A673 (cell line): ENCODE measurements around the gene U2AF1L4. TPM values are rescaled to one million over a fixed set of nuclear protein-coding genes. Genes with fewer than 3 reads are reported as not detected.
A peak's percentile ranks its signal among the peaks of the same experiment; 100 is the strongest.

Experiments used
- BruUV-seq: library from RNA; stranded (reverse); fragments of 400-500 nt; replicated peaks from 2 replicates; lab custom pipeline; 2021; lab: Mats Ljungman, UMichigan
- CTCF ChIA-PET: fragments of 300-600 bp; sonication (Branson Sonifier 250); formaldehyde crosslinking; loops from one replicate; lab custom pipeline; 2022; ENCODE audit warnings: antibody characterized with exemption; lab: Charles Lee
- POLR2A ChIA-PET: fragments of 300-600 bp; sonication (Branson Sonifier 250); formaldehyde crosslinking; loops from one replicate; lab custom pipeline; 2022; ENCODE audit warnings: antibody characterized with exemption; ENCODE audit not compliant: low non-redundant PET; lab: Charles Lee
- DNase-seq: peaks from one replicate; pipeline ENCODE4 v3.0.0-alpha.2; 2015; ENCODE audit warnings: low spot score
- H3K27ac ChIP-seq: fragments of 200-600 bp; sonication (generic); 2 replicates; pipeline ENCODE4 v1.5.1; 2016; ENCODE audit warnings: mixed run types, low read depth, mild to moderate bottlenecking, mixed read lengths, antibody characterized with exemption, low read length; ENCODE audit not compliant: poor library complexity, severe bottlenecking
- H3K27me3 ChIP-seq: fragments of 200-600 bp; sonication (generic); replicated peaks from 2 replicates; pipeline ENCODE4 v1.6.1; 2017; ENCODE audit warnings: mixed run types, low read depth, mild to moderate bottlenecking, mixed read lengths, antibody characterized with exemption, low read length; ENCODE audit not compliant: insufficient read depth, poor library complexity
- H3K36me3 ChIP-seq: fragments of 200-600 bp; sonication (generic); 2 replicates; pipeline ENCODE4 v1.6.1; 2016; ENCODE audit warnings: mixed run types, mild to moderate bottlenecking, mixed read lengths, antibody characterized with exemption, low read length; ENCODE audit not compliant: insufficient read depth, poor library complexity, severe bottlenecking
- H3K4me1 ChIP-seq: fragments of 200-600 bp; sonication (generic); 2 replicates; pipeline ENCODE4 v1.6.1; 2017; ENCODE audit warnings: mixed run types, mild to moderate bottlenecking, mixed read lengths, antibody characterized with exemption, low read length; ENCODE audit not compliant: insufficient read depth, poor library complexity, severe bottlenecking
- H3K4me3 ChIP-seq: fragments of 200-600 bp; sonication (generic); 2 replicates; pipeline ENCODE4 v1.5.1; 2016; ENCODE audit warnings: low read depth, mixed run types, mild to moderate bottlenecking, mixed read lengths, low read length; ENCODE audit not compliant: poor library complexity, severe bottlenecking
- H3K9me3 ChIP-seq: fragments of 200-600 bp; sonication (generic); 2 replicates; pipeline ENCODE4 v1.6.1; 2016; ENCODE audit warnings: mixed run types, low read depth, mild to moderate bottlenecking, mixed read lengths, antibody characterized with exemption, low read length; ENCODE audit not compliant: poor library complexity, severe bottlenecking
- CTCF ChIP-seq: fragments of 300-800, 200-600 bp; sonication (generic); conservative IDR thresholded peaks from 2 replicates; pipeline ENCODE4 v1.5.1; 2017; ENCODE audit warnings: low read depth, mild to moderate bottlenecking, antibody characterized with exemption, low read length, moderate library complexity, mixed read lengths
- EZH2 ChIP-seq: fragments of 200-600 bp; sonication (generic); IDR thresholded peaks from 2 replicates; pipeline ENCODE4 v1.6.1; 2017; ENCODE audit warnings: borderline replicate concordance, low read depth, mild to moderate bottlenecking, mixed read lengths, antibody characterized with exemption, low read length; ENCODE audit not compliant: poor library complexity, severe bottlenecking
- intact Hi-C: fragments of 100-400 bp; cut with micrococcal nuclease; formaldehyde crosslinking; loops from one replicate; pipeline ENCODE4 v1.10.0; 2022; ENCODE audit not compliant: unreplicated experiment
- total RNA-seq: library from RNA; stranded (reverse); gene quantifications from 2 replicates; pipeline ENCODE4 v1.2.3, GENCODE V29; 2021

U2AF1L4 gene
- total RNA-seq, 1 experiment from 2014 or later = 21.0 TPM

DNA sequence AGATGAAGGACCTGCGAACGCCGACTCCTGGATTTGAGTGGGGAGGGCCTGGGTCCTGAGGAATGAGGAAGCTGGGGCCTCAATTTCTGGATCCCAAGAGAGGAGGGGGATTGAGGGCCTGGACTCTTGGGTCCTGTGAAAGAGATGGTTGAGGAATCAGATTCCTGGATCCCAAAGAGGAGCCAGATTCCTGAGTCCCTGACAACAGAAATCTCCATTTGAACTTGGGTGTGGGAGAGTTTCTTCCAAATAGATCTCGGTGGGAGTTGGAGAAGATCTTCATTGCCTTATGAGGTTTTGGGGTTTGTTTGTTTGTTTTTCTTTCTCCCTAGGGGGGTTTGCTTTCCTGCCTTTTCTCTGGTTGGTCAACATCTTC, 857 bp upstream of the U2AF1L4 start:
- Histone ChIP-seq H3K36me3 (no peaks in the 10 kb centered on the region), H3K27ac (peak overlapping the region; percentile 99), H3K27me3 (no peaks in the 10 kb centered on the region), H3K9me3 (no peaks in the 10 kb centered on the region), H3K4me3 (peak overlapping the region; percentile 72), H3K4me1 (peaks cover 3% of the 10 kb centered on the region)
- no peak for DNase-seq
- CTCF ChIA-PET = interaction anchor here (0.6 kb wide), 1 partner anchor 74 kb away, joined by 3 read pairs; no protein-coding TSS in a partner anchor
- BruUV-seq = no TSS peak
- TF ChIP-seq EZH2 (no peak), CTCF (no peak)
- POLR2A ChIA-PET = no interaction called here
- intact Hi-C loops = loop anchor here (10.0 kb wide), 1 partner anchor 189 kb away; the partner anchor contains the start of gene LRFN3

DNA sequence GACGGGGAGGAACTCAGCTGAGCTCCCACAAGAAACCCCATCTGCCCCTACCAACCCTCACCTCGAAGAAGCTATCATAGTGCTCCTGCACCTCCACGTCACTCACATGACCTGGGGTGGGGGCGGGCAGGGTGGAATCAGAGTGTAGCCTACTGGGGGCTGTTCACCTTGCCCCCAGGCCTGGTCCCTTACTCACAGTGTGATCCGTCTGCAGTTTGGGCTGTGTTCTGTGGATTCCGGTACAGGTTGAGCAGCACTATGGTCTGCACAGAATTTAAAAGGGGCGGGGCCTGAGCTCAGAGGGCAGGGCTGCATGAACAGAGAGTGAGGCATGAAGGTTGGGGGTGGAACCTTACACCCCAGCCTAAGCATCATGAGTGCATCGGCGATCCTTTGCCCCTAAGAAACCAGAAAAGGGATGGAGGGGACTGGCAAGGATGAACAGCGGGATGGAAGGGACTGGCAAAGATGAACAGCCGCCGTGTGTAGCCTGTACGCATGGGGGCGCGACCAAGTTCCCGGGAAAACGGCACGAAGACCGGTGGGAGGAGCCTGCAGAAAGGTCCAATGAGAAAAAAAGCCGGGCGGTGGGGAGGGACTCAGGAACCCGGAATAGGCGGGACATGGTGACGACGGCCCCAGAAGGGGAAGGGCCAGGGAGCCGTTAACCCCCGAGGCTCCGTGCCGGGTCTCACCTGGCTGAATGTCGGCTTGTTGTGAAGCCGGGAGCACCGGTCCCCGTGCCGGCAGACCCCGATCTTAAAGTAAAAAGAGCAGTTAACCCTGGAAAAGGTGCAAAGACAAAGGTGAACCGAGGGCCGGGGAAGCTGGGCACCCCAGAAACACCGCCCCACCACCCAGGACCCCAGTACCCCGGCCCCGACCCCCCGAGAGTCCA, 539 bp downstream of the U2AF1L4 start:
- ChIA-PET CTCF (no interaction called here), POLR2A (no interaction called here)
- peak; percentile 53 for TF ChIP-seq CTCF
- no peak for TF ChIP-seq EZH2
- DNase-seq = peak; percentile 98
- BruUV-seq = TSS peak; percentile 69
- Histone ChIP-seq H3K27me3 (no peaks in the 10 kb centered on the region), H3K4me3 (peak overlapping the region; percentile 72), H3K9me3 (no peaks in the 10 kb centered on the region), H3K36me3 (no peaks in the 10 kb centered on the region), H3K27ac (peak overlapping the region; percentile 99), H3K4me1 (peaks cover 3% of the 10 kb centered on the region)
- intact Hi-C loops = loop anchor here (10.0 kb wide), 1 partner anchor 190 kb away; the partner anchor contains the start of gene LRFN3

DNA sequence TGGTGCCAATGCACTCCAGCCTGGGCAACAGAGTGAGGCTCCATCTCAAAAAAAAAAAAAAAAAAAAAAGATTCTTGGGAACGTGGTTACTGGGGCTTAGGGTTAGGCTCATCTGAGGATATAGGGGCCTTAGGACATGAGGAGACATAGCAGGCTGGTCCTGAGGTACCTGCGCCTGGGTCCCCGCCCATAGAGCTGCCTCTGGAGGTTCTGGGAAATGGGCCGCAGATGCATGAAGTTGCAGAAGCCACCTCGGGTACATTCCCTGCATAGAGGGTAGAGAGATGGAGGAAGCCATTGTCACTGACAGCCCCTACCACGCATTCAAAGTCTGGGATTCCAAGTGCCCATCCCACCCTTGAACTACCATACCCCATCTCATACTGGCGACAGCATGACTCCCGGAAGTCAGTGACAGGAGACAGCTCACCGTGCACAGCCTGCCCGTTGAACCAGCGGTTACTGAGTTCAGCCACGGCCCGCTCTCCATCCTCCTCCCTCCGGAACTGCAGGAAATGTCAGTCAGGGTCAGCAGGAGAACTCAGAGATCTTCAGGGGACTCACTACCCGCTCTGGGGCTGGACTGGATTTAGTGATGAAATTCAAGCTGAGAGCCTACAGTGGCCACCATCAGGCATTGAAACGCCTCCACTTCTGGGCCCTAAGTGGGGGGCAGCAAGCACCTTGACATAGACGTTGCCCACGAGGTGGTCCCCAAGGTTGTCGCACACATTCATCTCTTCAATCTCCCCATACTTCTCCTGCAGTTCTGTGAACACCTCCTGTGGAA, 1.4 kb downstream of the U2AF1L4 start:
- H3K9me3 ChIP-seq = no peaks in the 10 kb centered on the region
- BruUV-seq = no TSS peak
- ChIA-PET POLR2A (no interaction called here), CTCF (no interaction called here)
- H3K4me1 ChIP-seq = peaks cover 3% of the 10 kb centered on the region
- intact Hi-C loops = loop anchor here (10.0 kb wide), 1 partner anchor 191 kb away; the partner anchor contains the start of gene LRFN3
- no peaks in the 10 kb centered on the region for H3K27me3 ChIP-seq
- no peak for TF ChIP-seq EZH2
- no peak for TF ChIP-seq CTCF
- no peak overlapping the region for H3K4me3 ChIP-seq
- H3K36me3 ChIP-seq = peaks cover 3% of the 10 kb centered on the region
- DNase-seq = no peak
- no peak overlapping the region for H3K27ac ChIP-seq
